GM19193 (cell line): Measurements from ENCODE around the gene FOXE3.

Source experiments
- POLR2A ChIP-seq: IDR thresholded peaks from 4 replicates; pipeline ENCODE4 v1.6.1; 2011; ENCODE audit not compliant: insufficient read depth, insufficient read length; ENCODE audit errors: extremely low read depth

The FOXE3 gene

GRCh38 chr1:47418122-47418521 is 2.0 kb downstream of the FOXE3 start:
- no peak for TF ChIP-seq POLR2A

DNA sequence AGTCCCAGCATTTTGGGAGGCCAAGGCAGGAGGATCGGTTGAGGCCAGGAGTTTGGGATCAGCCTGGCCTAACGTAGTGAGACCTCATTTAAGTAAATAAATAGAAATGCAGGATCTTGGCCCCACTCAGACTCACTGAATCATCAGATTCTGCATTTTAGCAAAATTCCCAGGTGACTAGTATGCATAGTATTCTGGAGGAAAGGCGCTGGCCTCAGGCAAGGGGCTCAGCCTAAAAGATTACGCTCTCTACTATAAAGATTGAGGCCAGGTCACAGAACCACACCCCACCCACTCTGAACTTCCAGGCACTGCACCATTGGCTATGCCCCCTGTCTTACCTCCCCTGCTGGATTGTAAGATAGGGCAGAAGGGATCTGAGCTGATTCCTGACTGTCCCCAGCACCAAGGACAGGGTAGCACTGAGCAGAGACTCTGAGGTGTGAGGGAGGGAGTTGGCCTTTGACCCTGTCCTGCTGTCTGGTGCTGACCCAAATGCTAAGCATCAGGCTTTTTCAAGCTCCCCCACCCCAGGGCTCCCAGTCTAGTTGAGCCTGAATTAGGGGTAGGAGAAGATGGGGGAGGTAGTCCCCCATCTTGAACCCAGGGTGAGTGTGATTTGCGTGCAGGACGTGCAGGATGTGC is 2.7 kb downstream of the FOXE3 start:
- no peak for TF ChIP-seq POLR2A

DNA sequence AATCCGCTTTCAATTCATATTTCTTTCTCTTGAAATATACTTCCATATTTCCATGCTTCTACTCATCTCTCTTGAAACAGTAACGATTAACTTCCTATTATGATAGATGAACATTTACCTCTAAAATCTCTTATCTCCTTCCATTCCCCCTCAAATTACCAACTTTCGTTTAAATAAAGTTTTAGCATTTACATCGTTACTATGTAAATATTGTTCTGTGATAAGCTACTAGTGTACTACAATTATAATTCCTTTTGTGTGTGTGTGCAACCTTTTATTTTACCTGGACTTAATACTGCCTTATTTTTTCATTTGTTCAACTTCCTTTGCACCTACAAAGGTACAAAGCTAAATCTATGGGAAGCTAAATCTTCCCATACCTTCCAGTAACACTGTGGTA is 4.5 kb downstream of the FOXE3 start:
- no peak for TF ChIP-seq POLR2A

DNA sequence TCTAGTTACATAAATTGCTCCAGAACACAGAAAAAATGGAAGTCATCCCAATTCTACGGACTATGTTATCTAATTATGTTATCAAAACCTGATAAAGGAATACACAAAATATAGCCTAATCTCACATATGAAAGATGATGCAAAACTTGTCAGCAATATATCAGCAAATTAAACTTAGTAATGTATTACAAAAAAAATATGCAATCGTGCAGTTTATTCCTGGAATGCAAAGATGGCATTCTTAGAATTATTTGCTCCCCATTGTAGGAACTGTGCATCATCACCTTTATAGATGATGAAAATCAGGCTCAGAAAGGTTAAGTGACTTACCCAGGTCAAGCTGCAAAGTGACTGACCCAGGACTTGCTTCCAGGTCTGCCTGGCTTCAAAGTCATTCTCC is 7.8 kb downstream of the FOXE3 start:
- TF ChIP-seq POLR2A = no peak

DNA sequence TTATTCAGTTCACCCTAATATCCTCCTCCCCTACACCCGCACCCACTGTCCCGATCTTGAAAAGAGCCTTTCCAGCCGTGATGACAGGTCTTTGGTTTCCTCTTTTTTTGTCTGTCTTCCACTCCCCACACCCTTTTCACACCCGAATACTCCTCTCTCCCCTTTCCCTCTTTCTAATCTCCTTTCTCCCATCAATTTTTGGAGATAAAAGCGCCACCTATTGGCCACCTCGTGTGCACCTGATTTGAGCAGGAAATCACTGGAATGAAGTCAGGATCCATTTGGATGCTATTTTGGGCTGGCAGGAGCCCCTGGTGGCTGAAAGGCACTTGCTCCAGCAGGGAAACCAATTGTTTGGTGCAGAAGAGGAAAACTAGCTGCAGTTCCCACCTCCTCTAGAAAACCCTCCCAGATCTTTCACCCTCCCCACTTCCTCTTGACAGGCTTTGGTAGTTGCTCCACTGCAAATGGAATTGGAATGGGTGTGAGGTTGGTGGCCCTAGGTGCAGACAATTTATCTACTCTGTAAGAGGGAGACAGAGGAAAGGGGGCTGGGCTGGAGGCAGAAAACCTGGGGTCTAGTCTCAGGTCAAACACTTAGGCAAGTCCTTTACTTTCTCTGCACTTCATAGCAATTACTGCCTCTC is 8.4 kb downstream of the FOXE3 start:
- TF ChIP-seq POLR2A = no peak

- TF ChIP-seq POLR2A = no peak
These were observed 15.4 kb downstream of the FOXE3 start for GRCh38 chr1:47431534-47431933.

DNA sequence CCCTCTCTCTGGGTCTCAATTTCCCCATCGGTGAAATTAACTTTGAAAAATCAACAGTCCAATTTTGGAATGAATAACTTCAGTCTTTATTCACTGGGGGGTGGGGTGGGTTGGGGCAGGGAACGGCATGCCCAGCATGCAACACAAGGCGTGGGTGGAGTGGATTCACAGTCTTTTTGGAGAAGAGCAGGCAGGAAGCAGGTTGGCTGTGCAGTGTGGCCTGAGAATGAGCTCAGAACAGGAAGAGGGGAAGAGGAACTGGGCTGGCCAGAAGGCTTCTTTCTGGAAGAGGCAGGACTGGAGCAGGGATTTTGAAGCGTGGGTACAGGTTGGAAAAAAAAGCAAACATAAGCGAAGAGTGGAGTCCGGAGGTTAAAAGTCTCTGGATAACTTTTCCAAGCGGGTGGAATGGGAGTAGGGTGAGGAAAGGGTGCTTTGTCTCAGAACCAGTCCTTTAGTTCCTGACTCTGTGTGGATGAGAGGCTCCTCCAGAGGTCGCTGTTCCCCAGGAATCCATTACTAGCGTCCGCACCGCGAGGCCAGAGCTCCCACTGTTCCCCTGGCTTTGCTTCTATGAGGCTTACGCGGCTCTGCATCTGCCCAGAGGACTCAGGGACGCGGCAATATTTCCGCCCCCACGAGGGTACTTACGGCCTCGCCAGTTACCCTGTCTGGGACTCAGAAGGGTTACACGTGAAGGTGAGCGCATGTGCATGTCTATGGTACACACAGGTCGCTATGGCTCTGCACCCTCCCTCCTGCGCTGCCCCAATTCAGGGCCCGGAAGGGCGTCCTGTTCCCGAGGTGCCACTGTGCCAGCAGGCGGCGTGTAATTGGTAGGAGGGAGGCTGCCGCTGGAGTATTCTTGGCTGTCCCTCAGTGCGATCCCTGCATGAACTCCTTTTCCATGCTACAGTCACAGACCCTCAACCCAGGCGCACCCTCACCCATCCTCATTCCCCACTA is 16.3 kb downstream of the FOXE3 start:
- TF ChIP-seq POLR2A = no peak

DNA sequence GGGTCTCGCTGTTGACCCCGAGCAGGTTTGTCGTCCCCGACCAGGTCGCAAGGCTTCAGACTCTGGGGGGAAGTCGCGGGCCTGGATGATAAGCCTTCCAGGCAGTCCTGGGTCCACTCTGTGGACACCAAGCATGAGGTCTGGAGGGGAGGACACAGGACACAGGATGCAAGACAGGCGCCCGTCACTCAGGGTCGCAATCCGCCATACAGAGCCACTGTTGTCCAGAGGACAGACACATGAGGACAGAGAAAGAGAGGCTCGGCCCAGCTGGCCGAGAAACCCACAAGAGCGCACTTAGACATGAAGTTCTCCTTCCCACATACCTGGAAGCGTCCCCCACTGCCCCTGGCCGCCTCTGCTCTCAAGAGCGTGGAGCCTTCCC is 16.9 kb downstream of the FOXE3 start:
- no peak for TF ChIP-seq POLR2A

DNA sequence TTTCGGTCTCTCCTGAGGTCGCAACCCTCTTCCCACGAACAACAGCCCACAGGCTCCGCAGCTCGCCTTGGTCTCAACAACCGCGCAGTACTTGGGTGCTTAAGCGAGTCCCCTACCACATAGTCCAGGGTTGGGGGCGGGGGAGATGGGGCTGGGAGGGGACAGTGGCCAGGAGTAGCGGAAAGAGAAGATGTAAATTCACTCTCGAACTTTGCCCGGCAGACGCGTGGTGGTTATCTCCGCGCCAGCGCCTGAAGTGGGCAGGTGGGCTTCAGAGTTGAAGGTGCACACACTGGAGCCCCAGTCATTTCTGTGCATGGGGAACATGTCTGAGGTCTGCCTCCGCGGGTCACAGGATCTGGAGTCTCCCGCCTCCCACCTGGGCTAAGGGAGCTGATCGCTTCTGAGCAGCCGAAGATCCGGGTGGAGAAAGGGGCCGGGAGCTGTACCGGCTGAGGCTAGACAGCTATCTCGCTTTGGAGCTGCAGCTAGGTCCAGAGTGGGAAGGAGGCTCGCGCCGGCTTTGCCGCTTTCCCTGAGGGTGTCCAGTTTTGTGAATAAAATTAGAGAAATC is 17.5 kb downstream of the FOXE3 start:
- no peak for TF ChIP-seq POLR2A

DNA sequence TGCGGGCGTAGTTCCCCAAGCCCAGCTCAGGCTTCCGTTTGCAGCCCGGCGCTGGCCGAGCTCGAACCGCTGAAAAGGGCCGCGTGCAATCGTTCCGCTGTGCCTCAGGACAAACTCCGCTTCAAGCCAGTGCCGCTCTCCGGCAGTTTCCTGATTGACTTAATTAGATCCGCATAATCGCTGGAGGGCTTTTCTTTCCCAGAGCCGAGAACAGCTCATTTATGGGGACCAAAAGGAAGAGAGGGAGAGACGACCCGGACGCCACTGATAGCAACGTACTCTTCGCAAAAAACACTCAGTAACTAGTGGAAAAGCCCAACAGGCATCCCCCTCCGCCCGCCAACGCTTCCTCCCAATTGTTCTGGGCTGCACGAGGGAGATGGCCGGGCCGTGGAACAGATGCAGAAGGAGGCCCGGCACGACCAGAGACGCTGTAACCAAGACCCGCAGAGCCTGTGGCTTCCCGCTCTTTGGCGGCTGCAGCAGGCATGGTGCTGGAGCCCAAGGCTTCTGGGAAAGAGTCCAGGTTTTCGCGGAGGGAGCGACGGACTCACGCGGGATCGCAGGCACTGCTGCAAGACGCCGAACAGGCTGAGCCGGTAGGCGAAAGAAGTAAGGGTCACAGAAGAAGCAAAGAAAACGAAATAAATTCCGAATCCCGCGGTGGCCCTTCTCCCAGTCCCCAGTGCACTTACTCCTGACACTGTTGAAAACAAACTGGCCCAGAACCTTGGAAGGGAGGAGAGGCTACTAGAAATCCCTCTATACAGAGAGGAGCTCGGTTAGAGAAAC is 18.2 kb downstream of the FOXE3 start:
- TF ChIP-seq POLR2A = no peak

DNA sequence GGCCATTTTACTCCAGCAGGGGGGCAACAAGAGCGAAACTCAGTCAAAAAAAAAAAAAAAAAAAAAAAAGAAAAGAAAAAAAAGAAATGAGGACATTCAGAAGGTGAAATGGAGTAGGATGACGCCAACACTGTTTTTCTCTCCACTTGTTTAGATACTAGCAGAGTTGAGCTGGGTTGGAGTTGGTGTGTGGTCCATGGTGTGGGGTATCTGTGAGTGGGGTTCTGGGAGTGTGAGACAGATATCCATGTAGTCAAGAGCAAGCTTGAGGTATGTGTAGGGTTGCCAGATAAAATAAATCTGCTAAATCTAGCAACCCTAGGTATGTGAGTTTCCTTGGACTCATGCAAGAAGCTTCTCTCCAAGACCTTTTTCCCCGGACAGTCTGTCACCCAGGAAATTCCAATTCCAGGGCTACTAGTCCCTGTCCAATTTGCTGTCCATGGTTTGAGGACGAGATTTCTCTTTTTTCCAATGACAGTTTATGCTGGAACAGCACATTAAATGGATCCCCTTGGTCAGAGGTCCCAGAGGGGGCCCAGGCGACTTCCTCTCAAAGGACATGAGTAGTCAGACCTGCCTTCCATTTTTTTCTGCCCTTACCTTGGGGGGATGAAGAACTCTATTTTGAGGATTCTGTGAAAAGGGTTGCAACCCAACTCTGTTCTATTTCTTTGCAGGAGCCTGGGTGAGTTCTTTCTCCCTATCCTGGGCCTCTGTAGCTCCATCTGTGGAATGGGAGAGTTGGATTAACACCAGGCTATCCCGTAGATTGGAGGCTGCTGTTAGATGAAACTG is 19.6 kb downstream of the FOXE3 start:
- TF ChIP-seq POLR2A = no peak

GRCh38 chr1:47436304-47436978 is 20.4 kb downstream of the FOXE3 start:
- no peak for TF ChIP-seq POLR2A

DNA sequence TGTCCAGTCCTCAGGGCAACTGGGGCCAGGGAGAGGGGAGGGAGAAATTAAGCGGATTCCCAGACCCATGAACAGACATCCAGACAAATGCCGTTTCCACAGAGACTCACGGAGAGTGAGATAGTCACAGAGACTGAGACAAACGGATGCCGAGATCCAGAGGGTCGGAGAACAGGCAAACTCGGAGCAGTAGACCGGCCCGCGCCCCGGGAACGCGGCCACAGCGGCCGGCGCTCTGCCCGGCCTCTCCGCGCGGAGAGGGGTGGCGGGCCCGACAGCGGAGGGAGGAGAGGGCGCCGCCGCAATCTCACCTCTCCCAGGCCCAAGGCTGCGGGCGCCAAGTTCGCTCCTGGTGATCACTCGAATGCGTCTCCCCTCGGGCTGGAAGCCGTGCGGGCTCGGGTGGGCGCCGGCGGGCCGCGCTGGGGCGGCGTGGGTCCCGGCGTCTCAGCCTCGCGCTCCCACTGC is 20.9 kb downstream of the FOXE3 start:
- no peak for TF ChIP-seq POLR2A
